GM06990 (cell line): Measurements from ENCODE around the gene NAAA.

ENCODE experiments used
- DNase-seq: peaks from one replicate; pipeline ENCODE4 v3.0.0-alpha.2; 2011; ENCODE audit not compliant: insufficient read length; ENCODE audit errors: extremely low read depth
- H3K27me3 ChIP-seq: replicated peaks from 2 replicates; pipeline ENCODE4 v1.6.0; 2011; ENCODE audit warnings: low read length; ENCODE audit not compliant: control insufficient read depth, insufficient read depth
- H3K36me3 ChIP-seq: 2 replicates; pipeline ENCODE4 v1.5.1; 2011; ENCODE audit warnings: low read length; ENCODE audit not compliant: control insufficient read depth, insufficient read depth
- H3K4me3 ChIP-seq: replicated peaks from 2 replicates; pipeline ENCODE4 v1.5.1; 2011; ENCODE audit warnings: low read depth, mild to moderate bottlenecking, control low read depth, low read length
- CTCF ChIP-seq: IDR thresholded peaks from 2 replicates; pipeline ENCODE4 v1.5.1; 2011; ENCODE audit warnings: low read length, control low read depth, mild to moderate bottlenecking, inconsistent platforms; ENCODE audit not compliant: insufficient read depth, poor library complexity, severe bottlenecking

NAAA gene

GRCh38 chr4:75889537-75890199 is 51.1 kb downstream of the NAAA start:
- no peak for DNase-seq
- TF ChIP-seq CTCF = no peak
- no peaks in the 10 kb centered on the region for H3K36me3 ChIP-seq
- H3K27me3 ChIP-seq = no peaks in the 10 kb centered on the region; the same call in 1 of the 2 replicates
- H3K4me3 ChIP-seq = no peak overlapping the region

GRCh38 chr4:75886104-75886503 is 54.7 kb downstream of the NAAA start:
- TF ChIP-seq CTCF = no peak
- DNase-seq = no peak
- H3K27me3 ChIP-seq = no peaks in the 10 kb centered on the region
- H3K4me3 ChIP-seq = no peak overlapping the region
- H3K36me3 ChIP-seq = no peaks in the 10 kb centered on the region

- H3K36me3 ChIP-seq = no peaks in the 10 kb centered on the region
- no peak for TF ChIP-seq CTCF
Observed at GRCh38 chr4:75881476-75881875, 59.3 kb downstream of the NAAA start.

GRCh38 chr4:75880278-75880677 is 60.5 kb downstream of the NAAA start:
- no peaks in the 10 kb centered on the region for H3K36me3 ChIP-seq
- TF ChIP-seq CTCF = no peak
- H3K4me3 ChIP-seq = no peak overlapping the region
- no peaks in the 10 kb centered on the region; the same call in 1 of the 2 replicates for H3K27me3 ChIP-seq
- DNase-seq = no peak

More at GRCh38 chr4:75881476-75881875, 59.3 kb downstream of the NAAA start:
- peak; percentile 9 for DNase-seq
- Histone ChIP-seq H3K27me3 (no peaks in the 10 kb centered on the region; the same call in 1 of the 2 replicates), H3K4me3 (no peak overlapping the region)

GRCh38 chr4:75878246-75878756 is 62.5 kb downstream of the NAAA start:
- TF ChIP-seq CTCF = no peak
- Histone ChIP-seq H3K4me3 (no peak overlapping the region), H3K27me3 (no peaks in the 10 kb centered on the region; the same call in 1 of the 2 replicates), H3K36me3 (no peaks in the 10 kb centered on the region)
- DNase-seq = no peak
